GM12872 (cell line): ENCODE measurements around the gene COPZ1.
A peak's percentile ranks its signal among the peaks of the same experiment; 100 is the strongest.

ENCODE experiments used
- TF ChIP-seq, protein P1 (sequence below): IDR thresholded peaks from 3 replicates; pipeline ENCODE4 v1.5.1; 2011; ENCODE audit warnings: low read depth, mild to moderate bottlenecking, low read length, moderate library complexity; ENCODE audit not compliant: insufficient read depth

COPZ1 gene

DNA sequence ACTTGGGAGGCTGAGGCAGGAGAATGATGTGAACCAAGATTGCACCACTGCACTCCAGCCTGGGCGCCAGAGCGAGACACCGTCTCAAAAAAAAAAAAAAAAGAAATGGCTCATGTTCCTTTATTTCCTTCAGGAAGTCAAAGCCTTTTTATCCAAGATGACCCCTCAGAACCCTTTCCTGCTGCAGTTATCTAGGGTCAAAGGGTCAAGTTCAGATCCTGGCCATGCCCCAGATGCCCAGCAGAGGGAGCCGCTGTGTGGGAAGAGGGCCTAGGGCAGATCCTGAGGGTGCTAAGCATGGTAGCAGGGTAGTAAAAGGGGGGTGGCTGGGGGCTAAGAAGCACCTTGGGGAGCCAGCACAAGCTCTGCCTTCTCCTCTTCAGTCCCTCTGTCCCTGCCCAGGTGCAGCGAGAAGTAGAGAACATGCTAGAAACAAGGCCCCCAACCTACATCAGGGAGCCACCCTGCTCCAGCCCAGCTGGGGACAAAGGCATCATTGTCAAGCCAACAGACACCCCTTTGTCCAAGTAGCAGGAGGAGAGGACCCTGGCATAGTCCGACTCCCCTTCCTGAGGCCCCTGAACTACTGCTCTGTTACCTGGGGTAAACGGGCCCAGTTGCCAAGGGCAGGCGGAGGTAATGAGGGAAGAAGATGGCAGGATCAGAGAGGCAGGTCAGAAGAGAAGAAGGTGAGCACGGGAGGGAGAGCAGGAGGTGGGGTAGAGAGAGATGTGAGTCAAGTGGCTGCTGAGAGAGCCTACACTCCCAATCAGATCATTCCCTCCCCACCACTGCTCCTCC lies 30.6 kb upstream of the COPZ1 start:
- TF ChIP-seq, protein P1, sequence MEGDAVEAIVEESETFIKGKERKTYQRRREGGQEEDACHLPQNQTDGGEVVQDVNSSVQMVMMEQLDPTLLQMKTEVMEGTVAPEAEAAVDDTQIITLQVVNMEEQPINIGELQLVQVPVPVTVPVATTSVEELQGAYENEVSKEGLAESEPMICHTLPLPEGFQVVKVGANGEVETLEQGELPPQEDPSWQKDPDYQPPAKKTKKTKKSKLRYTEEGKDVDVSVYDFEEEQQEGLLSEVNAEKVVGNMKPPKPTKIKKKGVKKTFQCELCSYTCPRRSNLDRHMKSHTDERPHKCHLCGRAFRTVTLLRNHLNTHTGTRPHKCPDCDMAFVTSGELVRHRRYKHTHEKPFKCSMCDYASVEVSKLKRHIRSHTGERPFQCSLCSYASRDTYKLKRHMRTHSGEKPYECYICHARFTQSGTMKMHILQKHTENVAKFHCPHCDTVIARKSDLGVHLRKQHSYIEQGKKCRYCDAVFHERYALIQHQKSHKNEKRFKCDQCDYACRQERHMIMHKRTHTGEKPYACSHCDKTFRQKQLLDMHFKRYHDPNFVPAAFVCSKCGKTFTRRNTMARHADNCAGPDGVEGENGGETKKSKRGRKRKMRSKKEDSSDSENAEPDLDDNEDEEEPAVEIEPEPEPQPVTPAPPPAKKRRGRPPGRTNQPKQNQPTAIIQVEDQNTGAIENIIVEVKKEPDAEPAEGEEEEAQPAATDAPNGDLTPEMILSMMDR, result peak; percentile 88

DNA sequence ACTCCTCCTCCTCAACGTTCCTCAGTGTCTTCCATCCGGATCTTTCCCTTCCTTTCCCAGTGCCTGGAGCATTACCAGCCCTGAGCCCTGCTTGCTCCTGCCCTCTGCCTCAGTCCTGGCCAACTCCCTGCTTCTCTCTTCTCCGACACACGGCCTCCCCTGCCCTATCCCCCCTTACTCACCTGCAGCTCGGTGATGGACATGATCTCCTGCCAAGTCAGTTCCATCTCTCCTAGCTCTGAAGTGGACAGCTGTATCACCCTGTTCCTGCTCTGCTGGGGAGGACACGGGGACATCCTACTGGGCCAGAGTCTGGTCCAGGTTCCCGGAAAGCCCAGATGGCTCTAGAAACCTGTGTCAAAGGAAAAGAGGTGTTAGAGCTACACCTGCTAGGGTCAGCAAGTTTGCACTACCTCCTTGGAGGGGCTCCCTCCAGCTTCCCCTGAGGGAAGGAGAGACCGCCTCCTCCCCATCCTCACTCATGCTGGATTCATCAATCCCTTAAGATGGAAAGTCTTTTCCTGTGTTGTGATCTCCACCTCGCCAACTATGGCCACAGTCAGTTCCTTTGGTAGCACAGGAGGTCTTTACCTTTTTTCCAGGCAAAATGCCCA lies 29.9 kb upstream of the COPZ1 start:
- TF ChIP-seq, protein P1, result no peak

DNA sequence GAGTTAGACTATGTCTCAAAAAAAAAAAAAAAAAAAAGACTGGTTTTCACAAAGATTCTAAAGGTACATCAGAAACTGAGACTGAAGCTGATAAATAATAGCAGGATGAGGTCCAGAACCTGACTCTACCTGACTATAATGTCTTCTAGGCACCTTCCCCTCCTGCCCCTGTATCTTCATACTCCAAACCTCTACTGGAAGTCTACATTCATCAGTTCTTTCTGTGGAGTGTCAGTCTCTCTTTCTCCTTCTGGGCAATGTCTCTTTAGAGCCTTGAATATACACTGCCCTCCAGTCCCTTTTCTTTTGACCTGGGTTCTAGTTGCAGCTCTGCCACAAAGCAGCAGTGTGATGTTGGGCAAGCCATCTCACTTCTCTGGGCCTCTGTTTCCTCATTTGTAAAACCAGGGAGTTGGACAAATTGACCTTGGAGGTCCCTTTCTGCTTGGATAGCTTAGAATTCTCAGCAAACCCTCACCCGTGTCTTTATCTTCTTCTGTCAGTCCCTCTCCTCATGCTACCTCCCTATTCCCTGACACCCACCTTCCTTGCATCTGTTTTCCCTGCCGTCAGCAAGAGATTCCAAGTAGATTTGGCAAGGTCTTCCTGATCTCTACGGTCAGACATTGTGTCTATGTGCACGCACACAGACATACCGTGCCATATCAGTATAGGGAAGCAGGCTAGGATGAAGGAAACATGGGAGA lies 28.4 kb upstream of the COPZ1 start:
- TF ChIP-seq, protein P1, result no peak

DNA sequence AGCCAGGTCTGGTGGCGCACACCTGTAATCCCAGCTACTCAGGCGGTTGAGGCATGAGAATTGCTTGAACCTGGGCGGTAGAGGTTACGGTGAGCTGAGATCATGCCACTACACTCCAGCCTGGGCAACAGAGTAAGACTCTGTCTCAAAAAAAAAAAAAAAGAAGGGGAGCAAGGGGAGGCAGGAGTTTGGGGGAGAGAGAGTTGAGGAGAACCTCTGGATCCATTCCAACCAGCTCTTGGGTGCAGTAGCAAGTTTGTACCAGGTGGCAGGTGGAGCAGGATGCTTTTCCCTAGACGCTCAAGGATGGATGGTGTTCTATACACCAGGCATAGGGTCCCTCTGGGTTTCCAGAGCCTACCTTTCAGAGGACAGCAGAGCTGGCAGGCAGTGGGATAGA lies 26.0 kb upstream of the COPZ1 start:
- TF ChIP-seq, protein P1, result no peak

DNA sequence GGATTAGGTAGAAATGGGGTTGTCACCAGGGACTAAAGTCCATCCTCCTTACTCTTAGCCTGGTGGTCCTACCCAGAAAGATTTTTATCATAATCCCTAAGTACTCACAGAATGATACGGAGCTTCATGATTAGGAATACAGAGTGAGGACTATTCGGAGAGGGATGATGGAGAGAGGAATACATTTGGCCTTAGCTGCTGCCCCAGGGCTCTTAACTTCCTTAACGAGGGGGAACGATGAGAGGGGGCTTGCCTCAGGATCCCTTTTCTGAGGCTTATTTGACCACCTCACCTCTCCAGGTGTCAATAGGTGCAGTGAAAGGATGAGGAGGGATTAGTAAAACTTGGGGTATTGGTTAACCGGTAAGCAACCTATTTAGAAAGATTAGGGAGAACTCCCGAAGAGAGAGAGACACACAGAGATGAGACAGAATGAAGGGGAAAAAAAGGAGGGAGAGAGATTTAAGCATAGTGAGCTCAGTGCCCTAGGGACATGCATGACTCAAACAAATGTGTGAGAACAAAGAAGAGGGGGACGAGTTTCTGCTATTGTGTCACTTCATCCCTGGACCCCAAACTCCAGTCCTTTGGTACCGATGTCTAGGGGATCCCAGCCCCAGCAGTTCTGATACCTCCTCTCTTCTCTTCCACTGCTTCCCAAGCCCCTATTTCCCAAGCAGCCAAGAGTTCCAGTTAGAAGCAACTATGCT lies 25.3 kb upstream of the COPZ1 start:
- TF ChIP-seq, protein P1, result no peak

DNA sequence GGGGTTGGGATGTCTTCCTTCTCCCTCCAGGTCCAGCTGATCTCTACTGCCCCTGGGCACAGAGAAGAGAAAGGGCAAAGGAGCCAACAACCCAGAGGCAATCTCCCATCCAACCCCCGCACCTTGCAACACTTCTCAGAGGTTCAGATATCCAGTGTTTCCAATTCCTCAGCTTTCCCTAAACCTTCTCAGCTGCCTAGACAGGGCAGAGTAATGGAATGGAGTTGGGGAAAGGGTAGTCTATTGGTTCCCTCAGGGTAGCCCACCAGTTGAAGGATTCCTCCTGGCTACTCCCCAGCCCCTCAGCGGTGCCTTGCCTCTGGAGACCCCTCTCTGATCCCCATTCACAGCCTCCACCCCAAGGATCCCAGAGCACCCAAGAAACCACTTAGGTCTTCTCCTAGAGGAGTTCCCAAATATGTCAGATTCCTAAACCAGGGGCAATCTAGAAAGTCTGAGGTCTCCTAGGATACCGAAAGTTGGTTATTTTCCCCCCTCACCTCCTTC lies 24.7 kb upstream of the COPZ1 start:
- TF ChIP-seq, protein P1, result no peak
